GM04504 (cell line): ENCODE measurements around the gene ATAD3A.
"Not testable (repeated sequence)": the region's sequence is repeated elsewhere in the genome, so short reads cannot be mapped to it uniquely, and the experiment has no call there.

Experiments used
- DNase-seq: peaks from one replicate; pipeline ENCODE4 v3.0.0-alpha.2; 2012; ENCODE audit warnings: low read depth

ATAD3A gene

DNA sequence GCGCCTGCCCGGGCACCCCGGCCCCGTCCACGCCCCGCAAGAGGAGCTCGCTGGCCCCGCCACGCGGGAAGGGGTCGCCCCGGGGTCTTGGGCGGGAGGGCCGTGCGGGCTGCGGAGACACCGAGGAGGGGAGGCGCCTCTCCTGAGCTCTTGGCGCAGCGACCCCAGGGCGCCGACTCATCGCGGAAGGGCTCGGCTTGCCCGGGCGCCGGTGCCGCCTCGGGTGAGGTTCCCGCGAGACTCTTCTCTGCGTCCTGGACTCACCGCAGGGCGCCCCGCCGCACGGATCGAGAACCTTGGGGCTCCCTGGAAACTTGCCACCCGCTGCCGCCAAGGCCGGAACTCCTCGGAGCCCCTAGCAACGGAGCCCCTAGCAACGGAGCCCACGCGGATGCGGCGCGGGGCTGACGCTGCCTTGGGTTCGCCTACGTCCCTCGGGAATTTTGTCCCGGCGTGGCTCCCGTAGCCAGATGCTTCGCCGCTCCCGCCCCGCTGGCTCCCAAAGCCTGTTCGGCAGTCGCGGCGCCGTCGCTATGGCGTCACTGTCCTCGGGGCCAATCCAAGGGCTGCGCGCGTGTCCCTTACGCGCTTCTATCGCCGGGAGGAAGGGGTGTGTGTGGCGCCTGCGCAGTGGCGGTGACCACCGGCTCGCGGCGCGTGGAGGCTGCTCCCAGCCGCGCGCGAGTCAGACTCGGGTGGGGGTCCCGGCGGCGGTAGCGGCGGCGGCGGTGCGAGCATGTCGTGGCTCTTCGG, at the start of gene ATAD3A:
Gene ATAD3A, plus strand, starts transcription at position 630 of the 753 bp plus-strand sequence. Its CDS starts 107 bp downstream, at position 737.
- DNase-seq, result peak; percentile 97

DNA sequence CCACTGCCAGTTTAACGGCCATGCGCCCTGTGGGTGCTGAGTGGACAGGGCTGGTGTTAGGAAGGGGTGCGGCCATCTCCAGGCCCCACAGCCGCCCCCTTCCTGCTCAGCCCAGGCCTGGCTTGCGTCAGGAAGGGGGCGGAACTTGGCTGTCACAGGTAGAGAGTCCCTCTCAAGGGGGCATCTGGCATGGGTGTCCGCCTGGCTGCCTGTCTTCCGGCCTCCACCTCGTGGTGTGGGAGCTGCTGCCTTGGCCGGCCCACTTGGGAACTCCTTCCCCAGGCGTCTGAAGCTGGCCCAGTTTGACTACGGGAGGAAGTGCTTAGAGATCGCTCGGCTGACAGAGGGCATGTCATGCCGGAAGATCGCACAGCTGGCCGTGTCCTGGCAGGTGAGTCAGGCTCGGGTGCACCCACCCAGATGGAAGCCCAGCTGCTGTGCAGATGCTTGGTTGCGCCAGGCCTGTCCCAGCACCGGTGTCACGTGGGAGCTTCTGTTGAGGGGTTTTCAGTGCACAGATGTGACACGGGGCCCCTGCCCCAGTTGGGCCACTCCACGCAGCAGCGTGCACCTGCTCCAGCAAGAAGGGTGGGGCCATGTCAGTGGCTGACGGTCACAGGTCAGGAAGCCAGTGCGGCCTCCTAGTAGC, 49.5 kb upstream of the ATAD3A start:
- DNase-seq, result peak; percentile 28

GRCh38 chr1:1463312-1463711, 48.6 kb upstream of the ATAD3A start:
- DNase-seq, result no peak

- DNase-seq, result not testable (repeated sequence)
Measured at GRCh38 chr1:1468196-1468985, 43.6 kb upstream of the ATAD3A start.

DNA sequence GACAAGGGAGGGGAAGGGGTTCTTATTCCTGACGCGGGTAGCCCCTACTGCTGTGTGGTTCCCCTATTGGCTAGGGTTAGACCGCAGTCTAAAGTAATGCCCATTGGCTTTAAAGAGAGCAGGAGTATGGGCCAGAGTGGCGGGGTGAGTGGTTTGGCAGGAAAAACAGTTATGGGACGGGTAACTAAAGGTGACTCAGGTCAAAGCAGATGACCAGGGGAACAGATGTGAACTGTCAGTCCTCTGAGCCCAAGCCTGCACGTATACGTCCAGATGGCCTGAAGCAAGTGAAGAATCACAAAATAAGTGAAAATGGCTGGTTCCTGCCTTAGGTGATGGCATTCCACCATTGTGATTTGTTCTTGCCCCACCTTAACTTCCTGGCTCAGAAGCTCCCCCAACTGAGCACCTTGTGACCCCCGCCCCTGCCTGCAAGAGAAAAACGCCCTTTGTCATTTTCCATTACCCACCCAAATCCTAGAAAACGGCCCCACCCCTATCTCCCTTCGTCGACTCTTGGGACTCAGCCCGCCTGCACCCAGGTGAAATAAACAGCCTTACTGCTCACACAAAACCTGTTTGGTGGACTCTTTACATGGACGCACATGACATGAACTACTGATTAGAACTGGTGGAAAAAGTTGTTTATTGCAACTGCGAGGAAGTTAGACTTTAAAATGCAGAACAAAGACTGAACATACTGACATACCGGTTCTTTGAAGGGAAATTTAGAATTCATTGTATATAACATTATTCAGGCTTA, 41.2 kb upstream of the ATAD3A start:
- DNase-seq, result no peak

DNA sequence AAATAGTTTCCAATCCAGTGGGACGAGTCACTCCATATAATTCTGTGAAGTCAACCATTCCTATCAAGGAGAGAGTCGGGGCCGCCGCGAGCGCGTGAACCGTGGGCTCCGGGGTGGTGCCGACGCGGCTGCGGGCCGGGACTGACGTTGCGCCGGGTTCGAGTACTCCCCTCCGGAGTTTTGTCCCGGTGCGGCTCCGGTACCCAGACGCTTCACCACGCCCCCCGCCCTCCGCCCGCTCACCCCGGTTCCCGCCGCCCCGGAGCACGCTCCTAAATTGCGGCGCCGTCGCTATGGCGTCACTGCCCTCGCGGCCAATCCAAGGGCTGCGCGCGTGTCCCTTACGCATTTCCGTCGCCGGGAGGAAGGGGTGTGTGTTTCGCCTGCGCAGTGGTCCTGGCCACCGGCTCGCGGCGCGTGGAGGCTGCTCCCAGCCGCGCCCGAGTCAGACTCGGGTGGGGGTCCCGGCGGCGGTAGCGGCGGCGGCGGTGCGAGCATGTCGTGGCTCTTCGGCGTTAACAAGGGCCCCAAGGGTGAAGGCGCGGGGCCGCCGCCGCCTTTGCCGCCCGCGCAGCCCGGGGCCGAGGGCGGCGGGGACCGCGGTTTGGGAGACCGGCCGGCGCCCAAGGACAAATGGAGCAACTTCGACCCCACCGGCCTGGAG, 40.4 kb upstream of the ATAD3A start, which contains the start of gene ATAD3B:
Gene ATAD3B, plus strand, starts transcription at position 377 of the 664 bp plus-strand sequence. Its CDS starts 120 bp downstream, at position 497.
- DNase-seq, result peak; percentile 77

- DNase-seq, result not testable (repeated sequence)
Measured at GRCh38 chr1:1472053-1472876, 39.7 kb upstream of the ATAD3A start.

DNA sequence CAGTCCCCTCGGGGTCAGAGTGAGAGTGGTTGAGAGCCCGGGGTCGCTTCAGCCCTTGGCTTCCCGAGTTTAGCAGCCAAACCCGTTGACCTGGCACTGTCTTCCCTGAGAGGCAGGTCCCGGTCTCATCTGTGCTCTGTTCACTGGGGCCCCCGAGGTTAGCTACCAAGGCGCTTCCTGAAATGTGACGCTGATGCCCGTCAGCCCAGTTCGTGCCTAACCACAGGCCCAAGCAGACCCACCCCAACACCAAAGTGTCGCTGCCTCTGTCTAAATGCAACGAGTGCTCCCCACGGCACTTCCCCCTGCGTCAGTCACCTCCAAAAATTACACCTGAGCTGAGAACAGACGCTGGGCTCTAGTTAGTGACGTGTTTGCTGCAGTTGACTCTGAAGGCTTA, 36.0 kb upstream of the ATAD3A start:
- not testable (repeated sequence) for DNase-seq

DNA sequence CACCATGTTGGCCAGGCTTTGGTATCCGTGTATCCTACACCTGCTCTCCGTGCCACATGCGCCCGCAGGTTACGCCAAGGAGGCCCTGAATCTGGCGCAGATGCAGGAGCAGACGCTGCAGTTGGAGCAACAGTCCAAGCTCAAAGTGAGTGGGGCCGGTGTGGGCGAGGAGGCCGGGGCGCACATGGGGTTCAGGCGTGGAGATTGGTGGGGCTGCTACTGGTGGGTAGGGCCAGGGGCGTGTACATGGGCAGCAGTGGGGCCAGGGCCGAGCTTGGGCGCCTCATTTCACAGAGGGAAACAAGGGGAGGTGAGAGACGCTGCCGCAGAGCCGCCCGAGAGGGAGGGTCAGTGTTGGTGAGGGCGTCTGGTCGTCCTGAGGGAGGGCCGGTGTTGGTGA, 34.8 kb upstream of the ATAD3A start:
- DNase-seq, result no peak

GRCh38 chr1:1479547-1480487, 32.1 kb upstream of the ATAD3A start:
- DNase-seq, result no peak

GRCh38 chr1:1480488-1480867, 31.5 kb upstream of the ATAD3A start:
- not testable (repeated sequence) for DNase-seq

DNA sequence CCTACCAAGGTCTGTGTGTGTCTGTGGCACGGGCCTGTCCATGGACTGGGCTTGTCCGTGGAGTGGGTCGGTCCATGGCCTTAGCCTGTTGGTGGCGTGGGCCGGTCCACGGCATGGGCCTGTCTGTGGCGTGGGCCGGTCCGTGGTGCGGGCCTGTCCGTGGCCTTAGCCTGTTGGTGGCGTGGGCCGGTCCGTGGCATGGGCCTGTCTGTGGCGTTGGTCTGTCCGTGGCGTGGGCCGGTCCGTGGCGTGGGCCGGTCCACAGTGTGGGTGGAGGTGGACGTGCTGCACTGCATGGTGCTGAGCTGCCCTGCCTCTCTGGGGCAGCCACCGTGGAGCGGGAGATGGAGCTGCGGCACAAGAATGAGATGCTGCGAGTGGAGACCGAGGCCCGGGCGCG, 30.2 kb upstream of the ATAD3A start:
- not testable (repeated sequence) for DNase-seq

DNA sequence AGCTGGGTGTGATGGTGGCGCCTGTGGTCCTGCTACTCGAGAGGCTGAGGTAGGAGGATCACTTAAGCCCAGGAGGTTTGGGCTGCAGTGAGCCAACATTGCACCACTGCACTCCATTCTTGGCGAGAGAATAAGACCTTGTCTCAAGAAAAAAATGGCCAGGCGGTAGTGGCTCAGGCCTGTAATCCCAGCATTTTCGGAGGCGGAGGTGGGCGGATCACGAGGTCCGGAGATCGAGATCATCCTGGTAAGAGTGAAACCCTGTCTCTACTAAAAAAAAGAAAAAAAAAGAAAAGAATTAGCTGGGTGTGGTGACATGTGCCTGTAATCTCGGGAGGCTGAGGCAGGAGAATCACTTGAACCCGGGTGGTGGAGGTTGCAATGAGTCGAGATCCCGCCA, 29.1 kb upstream of the ATAD3A start:
- DNase-seq, result no peak

DNA sequence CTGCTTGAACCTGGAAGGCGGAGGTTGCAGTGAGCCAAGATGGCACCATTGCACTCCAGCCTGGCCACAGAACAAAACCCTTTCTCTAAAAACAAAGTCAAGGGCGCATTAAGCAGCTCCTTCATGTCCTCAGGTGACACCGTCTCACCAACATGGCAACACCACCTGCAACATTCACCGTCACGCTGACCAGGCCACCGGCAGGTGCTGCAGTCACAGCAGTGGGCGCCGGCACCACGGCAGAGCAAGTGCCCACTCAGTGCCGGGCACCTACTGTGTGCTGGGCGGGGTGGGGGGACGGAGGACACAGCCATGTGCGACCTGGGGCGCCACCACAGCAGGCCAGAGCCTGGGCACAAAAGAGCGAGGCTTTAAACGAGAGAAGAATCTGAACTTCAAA, 28.2 kb upstream of the ATAD3A start:
- DNase-seq, result no peak

- not testable (repeated sequence) for DNase-seq
Measured at GRCh38 chr1:1484976-1485750, 26.8 kb upstream of the ATAD3A start.

GRCh38 chr1:1485755-1486317, 26.1 kb upstream of the ATAD3A start:
- not testable (repeated sequence) for DNase-seq

- DNase-seq, result no peak
Measured at GRCh38 chr1:1487701-1488100, 24.3 kb upstream of the ATAD3A start.

- no peak for DNase-seq
Measured at GRCh38 chr1:1489231-1489630, 22.7 kb upstream of the ATAD3A start.
